Measurements from ENCODE around the gene PER2. TPM values are rescaled to one million over a fixed set of nuclear protein-coding genes. Genes with fewer than 3 reads are reported as not detected.

PER2 gene
- total and polyA plus RNA-seq, 2 of the 4 experiments (the other 2 are of a cell fraction), result 1.7 to 3.2 TPM

DNA sequence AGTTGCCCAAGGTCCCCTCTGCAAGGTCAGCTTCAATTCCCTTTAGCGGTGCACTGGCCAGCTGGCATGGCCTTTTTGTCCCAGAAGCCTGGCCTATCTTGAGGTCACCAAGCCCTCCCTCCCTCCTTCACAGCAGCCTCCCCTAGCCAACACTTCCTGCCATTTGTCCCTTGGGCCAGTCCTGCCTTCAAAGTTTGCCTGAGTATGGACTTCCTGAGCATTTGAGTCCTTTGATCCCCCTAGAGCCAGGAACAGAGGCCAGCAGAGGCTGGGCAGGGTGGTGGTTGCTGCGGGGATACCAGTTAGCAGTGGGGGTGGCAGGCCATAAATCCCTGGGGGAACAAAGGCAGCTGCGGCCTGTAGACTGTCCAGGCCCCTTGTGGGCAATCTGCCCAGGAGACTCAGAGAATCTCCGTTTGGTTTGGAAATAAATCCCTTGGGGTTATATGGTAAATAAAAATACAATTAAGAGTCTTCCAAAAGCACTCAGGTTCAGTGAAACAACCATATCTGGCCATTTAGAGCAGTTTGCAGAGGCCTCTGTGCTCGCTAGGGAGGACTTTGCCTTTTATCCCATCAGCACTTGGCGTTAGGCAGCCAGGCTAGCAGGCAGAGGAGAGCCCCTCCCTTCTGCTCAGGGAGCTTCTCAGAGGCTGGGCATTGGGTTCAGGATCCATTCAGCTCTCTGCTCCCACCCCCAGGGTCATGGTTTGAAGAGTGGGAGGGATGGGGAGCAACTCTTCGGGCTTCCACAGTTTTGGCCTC is 45.5 kb downstream of the PER2 start:
- no peak overlapping the region for H3K18ac ChIP-seq (ENCODE audit: low read depth, low read length)
- no peak overlapping the region for H2BK15ac ChIP-seq (ENCODE audit: low read depth, low read length)
- no peak overlapping the region for H2AK9ac ChIP-seq (replicated peaks; ENCODE audit: low read depth, low read length, poor library complexity)
- intact Hi-C loops (cut with micrococcal nuclease), result no loop called here
- H3K4me3 ChIP-seq (ENCODE audit: insufficient read depth, low read depth, low read length), result no peak overlapping the region
- DNase-seq (no peak), ATAC-seq (ENCODE audit: low read depth) (no peak)
- H4K5ac ChIP-seq (ENCODE audit: low read depth, low read length), result no peak overlapping the region
- in situ Hi-C loops (cut with MboI; ENCODE audit: low sequenced_read_pairs), result no loop called here
- no peaks in the 10 kb centered on the region for H4K20me1 ChIP-seq (ENCODE audit: insufficient read depth, low read length)
- POLR2A ChIA-PET (ENCODE audit: unreplicated experiment), result no interaction called here
- no peak overlapping the region for H3K23ac ChIP-seq (ENCODE audit: low read depth, low read length)
- H2AFZ ChIP-seq (replicated peaks; ENCODE audit: low read length, poor library complexity), result no peak overlapping the region
- H3K9me3 ChIP-seq (ENCODE audit: control insufficient read depth, insufficient read depth, low read length), result no peaks in the 10 kb centered on the region
- no peak overlapping the region for H3K9ac ChIP-seq (ENCODE audit: low read depth, low read length)
- H2BK120ac ChIP-seq (ENCODE audit: low read depth, low read length), result no peak overlapping the region
- TF ChIP-seq, protein P1, sequence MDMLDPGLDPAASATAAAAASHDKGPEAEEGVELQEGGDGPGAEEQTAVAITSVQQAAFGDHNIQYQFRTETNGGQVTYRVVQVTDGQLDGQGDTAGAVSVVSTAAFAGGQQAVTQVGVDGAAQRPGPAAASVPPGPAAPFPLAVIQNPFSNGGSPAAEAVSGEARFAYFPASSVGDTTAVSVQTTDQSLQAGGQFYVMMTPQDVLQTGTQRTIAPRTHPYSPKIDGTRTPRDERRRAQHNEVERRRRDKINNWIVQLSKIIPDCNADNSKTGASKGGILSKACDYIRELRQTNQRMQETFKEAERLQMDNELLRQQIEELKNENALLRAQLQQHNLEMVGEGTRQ (IDR thresholded peaks at IDR 0.05; ENCODE audit: low read depth, low read length), result no peak
- TF ChIP-seq SMC3 (IDR thresholded peaks at IDR 0.05; ENCODE audit: low read depth, low read length) (no peak), CHD1 (IDR thresholded peaks at IDR 0.05; ENCODE audit: low read depth, low read length) (no peak), BHLHE40 (IDR thresholded peaks at IDR 0.05; ENCODE audit: low read depth, low read length) (no peak), MAZ (IDR thresholded peaks at IDR 0.05; ENCODE audit: borderline replicate concordance, low read depth, low read length) (no peak)
- TF ChIP-seq, protein P2, sequence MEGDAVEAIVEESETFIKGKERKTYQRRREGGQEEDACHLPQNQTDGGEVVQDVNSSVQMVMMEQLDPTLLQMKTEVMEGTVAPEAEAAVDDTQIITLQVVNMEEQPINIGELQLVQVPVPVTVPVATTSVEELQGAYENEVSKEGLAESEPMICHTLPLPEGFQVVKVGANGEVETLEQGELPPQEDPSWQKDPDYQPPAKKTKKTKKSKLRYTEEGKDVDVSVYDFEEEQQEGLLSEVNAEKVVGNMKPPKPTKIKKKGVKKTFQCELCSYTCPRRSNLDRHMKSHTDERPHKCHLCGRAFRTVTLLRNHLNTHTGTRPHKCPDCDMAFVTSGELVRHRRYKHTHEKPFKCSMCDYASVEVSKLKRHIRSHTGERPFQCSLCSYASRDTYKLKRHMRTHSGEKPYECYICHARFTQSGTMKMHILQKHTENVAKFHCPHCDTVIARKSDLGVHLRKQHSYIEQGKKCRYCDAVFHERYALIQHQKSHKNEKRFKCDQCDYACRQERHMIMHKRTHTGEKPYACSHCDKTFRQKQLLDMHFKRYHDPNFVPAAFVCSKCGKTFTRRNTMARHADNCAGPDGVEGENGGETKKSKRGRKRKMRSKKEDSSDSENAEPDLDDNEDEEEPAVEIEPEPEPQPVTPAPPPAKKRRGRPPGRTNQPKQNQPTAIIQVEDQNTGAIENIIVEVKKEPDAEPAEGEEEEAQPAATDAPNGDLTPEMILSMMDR (conservative IDR thresholded peaks at IDR 0.05; ENCODE audit: low read depth, low read length), result no peak
- peaks cover 9% of the 10 kb centered on the region for H3K27me3 ChIP-seq (ENCODE audit: control insufficient read depth, insufficient read depth, low read length)
- no peak overlapping the region for H4K91ac ChIP-seq (ENCODE audit: insufficient read depth, low read depth, low read length)
- BruUV-seq (replicated peaks), result no TSS peak
- H3K9me1 ChIP-seq (ENCODE audit: insufficient read depth, low read length), result no peaks in the 10 kb centered on the region
- dilution Hi-C loops (cut with HindIII; ENCODE audit: low sequenced_read_pairs, unreplicated experiment), result no loop called here
- peaks cover 2% of the 10 kb centered on the region; the same call in 1 of the 2 replicates for H3K4me1 ChIP-seq (ENCODE audit: control insufficient read depth, insufficient read depth, low read length)
- peaks cover 4% of the 10 kb centered on the region; the same call in 1 of the 2 replicates for H3K36me3 ChIP-seq (ENCODE audit: control insufficient read depth, insufficient read depth, low read length)
- WGBS, 2 experiments (ENCODE audit: extremely low coverage in 2 of 2, insufficient read length in 1 of 2), result 43% methylated on average over 1 of the region's 7 CpGs; no CpG with 5 or more reads in 1 of the 2 experiments
- H2AK5ac ChIP-seq (ENCODE audit: low read depth, low read length), result no peak overlapping the region
- CTCF ChIA-PET, result interaction anchor here (1.3 kb wide), 1 partner anchor 17 kb away, joined by 3 read pairs; no protein-coding TSS in a partner anchor
- no peak overlapping the region for H3K14ac ChIP-seq (replicated peaks; ENCODE audit: low read depth, low read length)
- H3K27ac ChIP-seq (ENCODE audit: insufficient read depth, low read length), result no peak overlapping the region
- no peak overlapping the region for H2BK20ac ChIP-seq (ENCODE audit: low read depth, low read length)
- no peak overlapping the region for H3K4me2 ChIP-seq (ENCODE audit: low read depth, low read length)
- H3K4ac ChIP-seq (ENCODE audit: low read depth, low read length), result no peak overlapping the region
- no peak overlapping the region for H4K8ac ChIP-seq (ENCODE audit: low read depth in 2 of 2, low read length in 2 of 2)
- no peak overlapping the region for H2BK5ac ChIP-seq (ENCODE audit: low read depth, low read length, poor library complexity, severe bottlenecking)
- H3K56ac ChIP-seq (ENCODE audit: extremely low read depth, insufficient read depth, low read length), result no peak overlapping the region
- H3K79me1 ChIP-seq (ENCODE audit: low read depth in 1 of 2, low read length in 2 of 2), result peaks cover 0 to 2% of the 10 kb centered on the region in 2 experiments; a peak in 1 of 4 replicates

All from IMR-90 (cell line).